ENCODE data around the gene MRPL53. TPM values are rescaled to one million over a fixed set of nuclear protein-coding genes. Genes with fewer than 3 reads are reported as not detected.
A peak's percentile ranks its signal among the peaks of the same experiment; 100 is the strongest.

Gene MRPL53
- total and polyA plus RNA-seq, 2 of the 8 experiments (the other 6 are each of a cell fraction or from before 2014, with no cell fraction given), result 36.6 to 46.3 TPM

GRCh38 chr2:74464406-74464805 is 8.1 kb downstream of the MRPL53 start:
- H3K36me3 ChIP-seq (ENCODE audit: control insufficient read depth in 2 of 4, insufficient read depth in 4 of 4, low read length in 3 of 4), result peaks cover 0 to 12% (median 2%) of the 10 kb centered on the region in 4 experiments; a peak in 4 of 8 replicates
- H2AFZ ChIP-seq (ENCODE audit: low read length), result no peak overlapping the region
- no peak overlapping the region for H3K23ac ChIP-seq (ENCODE audit: insufficient read length)
- H2BK20ac ChIP-seq (ENCODE audit: low read length), result no peak overlapping the region
- no peak overlapping the region for H3K27ac ChIP-seq (ENCODE audit: low read depth, low read length)
- H3K4me1 ChIP-seq (replicated peaks in 1 of 4; ENCODE audit: control insufficient read depth in 3 of 4, insufficient read depth in 4 of 4, low read length in 3 of 4), result peaks cover 0 to 2% (median 0%) of the 10 kb centered on the region in 4 experiments; a peak in 2 of 7 replicates
- no peak overlapping the region for H3K4ac ChIP-seq (replicated peaks; ENCODE audit: insufficient read length, low read depth, low read length)
- no peaks in the 10 kb centered on the region for H3K27me3 ChIP-seq (replicated peaks in 1 of 4; ENCODE audit: control insufficient read depth in 3 of 4, extremely low read depth in 1 of 4, insufficient read depth in 3 of 4, low read length in 3 of 4)
- H2BK15ac ChIP-seq (ENCODE audit: low read length), result 0 out of 2 replicates have a peak overlapping the region, but pooled peaks have one; percentile 16
- TF ChIP-seq CBX5 (IDR thresholded peaks at IDR 0.05; ENCODE audit: low read depth, low read length), result no peak
- H3K4me3 ChIP-seq (ENCODE audit: extremely low read depth in 1 of 4, insufficient read depth in 2 of 4, low read depth in 3 of 4, low read length in 4 of 4), result peak overlapping the region; percentile 54 to 85 (median 79)
- no peak overlapping the region for H2BK120ac ChIP-seq (replicated peaks; ENCODE audit: low read depth, low read length)
- CTCF ChIA-PET (ENCODE audit: partially characterized antibody), result interaction anchor here (1.3 to 4.4 kb wide), 4 partner anchors 8 to 127 kb away, joined by 4 to 26 read pairs (median 10); partner anchors contain the start of genes CCDC142, MRPL53 and TTC31
- no peak overlapping the region for H4K8ac ChIP-seq (ENCODE audit: extremely low read depth, insufficient read depth, low read length)
- WGBS, 2 experiments (ENCODE audit: extremely low coverage in 1 of 2, insufficient coverage in 1 of 2, insufficient read length in 1 of 2, insufficient replicate concordance in 2 of 2, low coverage in 1 of 2, low lambda C conversion rate in 2 of 2, missing lambda C conversion rate in 1 of 2), result 25% methylated on average over 13 of the region's 13 CpGs; no CpG with 5 or more reads in 1 of the 2 experiments
- H3K4me2 ChIP-seq (ENCODE audit: insufficient read depth in 1 of 2, low read depth in 2 of 2, low read length in 2 of 2), result peak overlapping the region; percentile 78 to 94
- 0 out of 2 replicates have a peak overlapping the region, but pooled peaks have one; percentile 39 for H2BK12ac ChIP-seq (ENCODE audit: low read depth, low read length)
- peaks cover 0 to 5% of the 10 kb centered on the region in 2 experiments; a peak in 1 of 4 replicates for H3K79me2 ChIP-seq (ENCODE audit: control insufficient read depth in 1 of 2, insufficient read depth in 2 of 2, low read length in 2 of 2)
- no peaks in the 10 kb centered on the region; the same call in 1 of the 2 replicates for H3K79me1 ChIP-seq (ENCODE audit: low read depth, low read length)
- no peak overlapping the region for H3K14ac ChIP-seq (ENCODE audit: insufficient read length)
- no peaks in the 10 kb centered on the region for H3K9me3 ChIP-seq (ENCODE audit: insufficient read depth in 2 of 2, low read depth in 1 of 2, low read length in 1 of 2)
- H3K9ac ChIP-seq (replicated peaks in 1 of 4; ENCODE audit: extremely low read depth in 1 of 4, low read depth in 3 of 4, low read length in 3 of 4), result peak overlapping the region; percentile 48 to 80 (median 61); a peak in 6 of 7 replicates
- FAIRE-seq (no peak), DNase-seq (ENCODE audit: low read depth in 1 of 2, low spot score in 2 of 2) (no peak)
- H3K18ac ChIP-seq (ENCODE audit: extremely low read depth, low read length), result no peak overlapping the region
- no peak overlapping the region for H2BK5ac ChIP-seq (ENCODE audit: low read depth, low read length)
- peak overlapping the region; percentile 55 for H4K91ac ChIP-seq (replicated peaks; ENCODE audit: insufficient read length, low read length)
- no peaks in the 10 kb centered on the region for H4K20me1 ChIP-seq (replicated peaks in 1 of 2; ENCODE audit: control insufficient read depth in 1 of 2, insufficient read depth in 2 of 2, low read length in 2 of 2)
- H3K23me2 ChIP-seq (ENCODE audit: low read depth, low read length), result peaks cover 8% of the 10 kb centered on the region
- POLR2A ChIA-PET (ENCODE audit: partially characterized antibody), result interaction anchor here (0.8 to 2.2 kb wide), 9 partner anchors 9 to 36 kb away, joined by 3 to 8 read pairs (median 4); partner anchors contain the start of genes CCDC142, INO80B, MRPL53 and TTC31
- no peak overlapping the region for H2AK5ac ChIP-seq (ENCODE audit: low read depth, low read length)
- no peak overlapping the region for H4K5ac ChIP-seq (ENCODE audit: insufficient read length, low read depth, low read length)
- H3K56ac ChIP-seq (replicated peaks; ENCODE audit: insufficient read length, low read depth, low read length), result no peak overlapping the region
